Measurements from ENCODE around the gene FLT4.

Gene FLT4

GRCh38 chr5:180649297-180650039 is at the start of gene FLT4:
Gene FLT4 (minus strand): TSS chr5:180649600. CDS start chr5:180649545, 55 bp downstream.
- no peak for TF ChIP-seq CTCF (IDR thresholded peaks at IDR 0.05; ENCODE audit: low read depth, low read length, missing control alignments)
- H3K4me3 ChIP-seq (replicated peaks; ENCODE audit: low read depth, low read length): no peak within 1 kb of the TSS
- DNase-seq (ENCODE audit: extremely low read depth, low read depth): no peak

GRCh38 chr5:180699042-180699441 is 49.6 kb upstream of the FLT4 start:
- no peak for TF ChIP-seq CTCF (IDR thresholded peaks at IDR 0.05; ENCODE audit: low read depth, low read length, missing control alignments)
- no peak overlapping the region for H3K4me3 ChIP-seq (replicated peaks; ENCODE audit: low read depth, low read length)
- no peak for DNase-seq (ENCODE audit: extremely low read depth, low read depth)

- no peak overlapping the region for H3K4me3 ChIP-seq (replicated peaks; ENCODE audit: low read depth, low read length)
- DNase-seq (ENCODE audit: extremely low read depth, low read depth): no peak
- TF ChIP-seq CTCF (IDR thresholded peaks at IDR 0.05; ENCODE audit: low read depth, low read length, missing control alignments): no peak
Observed at GRCh38 chr5:180696116-180696515, 46.7 kb upstream of the FLT4 start.

GRCh38 chr5:180692429-180692828 is 43.0 kb upstream of the FLT4 start:
- no peak overlapping the region for H3K4me3 ChIP-seq (replicated peaks; ENCODE audit: low read depth, low read length)
- no peak for DNase-seq (ENCODE audit: extremely low read depth, low read depth)
- TF ChIP-seq CTCF (IDR thresholded peaks at IDR 0.05; ENCODE audit: low read depth, low read length, missing control alignments): no peak

GRCh38 chr5:180691046-180691445 is 41.6 kb upstream of the FLT4 start:
- no peak for TF ChIP-seq CTCF (IDR thresholded peaks at IDR 0.05; ENCODE audit: low read depth, low read length, missing control alignments)

GRCh38 chr5:180690562-180690961 is 41.2 kb upstream of the FLT4 start:
- H3K4me3 ChIP-seq (replicated peaks; ENCODE audit: low read depth, low read length): no peak overlapping the region
- no peak for DNase-seq (ENCODE audit: extremely low read depth, low read depth)
- TF ChIP-seq CTCF (IDR thresholded peaks at IDR 0.05; ENCODE audit: low read depth, low read length, missing control alignments): no peak

More at GRCh38 chr5:180691046-180691445, 41.6 kb upstream of the FLT4 start:
- no peak overlapping the region for H3K4me3 ChIP-seq (replicated peaks; ENCODE audit: low read depth, low read length)
- no peak for DNase-seq (ENCODE audit: extremely low read depth, low read depth)

GRCh38 chr5:180689775-180690174 is 40.4 kb upstream of the FLT4 start:
- no peak for DNase-seq (ENCODE audit: extremely low read depth, low read depth)
- no peak for TF ChIP-seq CTCF (IDR thresholded peaks at IDR 0.05; ENCODE audit: low read depth, low read length, missing control alignments)
- H3K4me3 ChIP-seq (replicated peaks; ENCODE audit: low read depth, low read length): no peak overlapping the region
